ENCODE results near the gene KHDC1L.

GRCh38 chr6:73250016-73250415 lies 24.7 kb upstream of the KHDC1L start:
- no peak for TF ChIP-seq CTCF (IDR thresholded peaks at IDR 0.05)
- TF ChIP-seq POLR2A (IDR thresholded peaks at IDR 0.05): no peak
- TF ChIP-seq POLR2AphosphoS5 (IDR thresholded peaks at IDR 0.05): no peak
